ENCODE measurements around the gene RHEBL1.
A peak's percentile ranks its signal among the peaks of the same experiment; 100 is the strongest.

RHEBL1 gene

DNA sequence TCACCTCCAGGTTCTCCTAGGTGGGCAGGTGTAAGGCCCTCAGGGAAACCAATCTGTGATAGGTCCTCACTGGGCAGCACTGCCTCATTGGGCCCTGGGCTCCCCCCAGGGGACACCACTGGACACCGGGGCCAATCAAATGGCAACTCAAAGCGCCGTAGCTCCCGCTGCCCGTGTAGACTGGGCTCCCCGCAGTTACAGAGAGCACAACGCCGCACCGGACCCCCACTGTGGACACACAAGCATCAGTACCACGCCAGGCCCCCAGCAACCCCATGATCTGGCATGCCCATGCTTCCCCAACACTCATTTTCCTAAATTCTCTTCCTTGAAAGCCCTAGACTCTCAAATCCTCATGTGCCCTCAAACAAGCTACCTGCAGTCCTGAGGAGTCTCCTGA lies 15.3 kb downstream of the RHEBL1 start:
- no peak for DNase-seq (ENCODE audit: low read depth)

DNA sequence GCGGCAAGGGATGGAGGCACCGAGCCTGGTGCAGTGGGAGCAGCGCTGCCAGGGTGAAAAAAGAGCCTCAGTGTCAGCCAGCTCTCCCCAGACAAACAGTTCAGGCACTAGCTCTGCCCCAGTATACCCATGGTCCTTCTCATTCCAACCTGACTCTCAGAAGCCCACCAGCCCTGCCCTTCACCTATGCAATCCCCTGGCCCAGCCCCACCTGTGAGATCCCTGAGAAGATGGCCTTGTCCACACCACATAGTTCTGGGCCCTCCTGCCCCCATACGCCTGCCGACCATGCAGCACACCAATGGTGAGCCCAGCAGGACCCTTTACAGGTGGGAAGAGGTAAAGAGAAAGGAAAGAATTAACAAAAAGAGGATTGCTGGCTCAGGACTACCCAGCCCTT lies 15.7 kb downstream of the RHEBL1 start:
- DNase-seq (ENCODE audit: low read depth), result no peak

DNA sequence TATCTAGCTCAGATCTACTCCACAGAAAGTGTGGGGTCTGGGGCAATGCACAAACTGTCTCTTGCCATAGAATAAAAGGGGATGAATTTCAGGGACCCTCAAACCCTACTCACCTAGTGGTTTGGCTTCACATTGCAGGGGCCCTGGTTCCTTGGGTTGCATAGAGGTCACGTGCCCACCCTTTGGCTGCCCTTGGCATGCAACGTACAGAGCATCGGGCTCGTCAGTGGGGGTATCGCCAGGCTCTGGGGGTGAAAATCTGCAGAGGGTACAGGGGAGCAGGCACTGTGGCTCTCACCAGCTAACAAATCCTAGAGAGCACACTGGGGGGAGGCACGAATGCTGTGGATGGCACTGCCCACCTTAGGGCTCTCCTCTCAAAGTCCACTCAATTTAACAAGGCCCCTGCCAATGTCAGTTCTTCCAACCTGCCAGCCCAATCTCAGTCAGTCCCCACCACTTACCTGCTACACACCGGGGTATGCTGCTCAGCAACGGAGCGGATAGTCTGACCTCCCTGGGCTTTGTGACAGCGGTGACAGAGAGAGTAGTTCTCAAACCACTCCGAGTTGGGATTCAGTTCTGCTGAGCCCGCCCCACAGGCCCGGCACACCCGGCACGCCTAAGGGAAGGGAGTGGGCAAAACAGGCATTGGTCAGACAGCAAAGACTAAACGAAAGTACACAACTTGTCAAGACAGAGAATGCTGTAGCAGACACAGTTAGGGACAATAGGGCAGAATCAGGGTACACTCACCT lies 17.1 kb downstream of the RHEBL1 start:
- DNase-seq (ENCODE audit: low read depth), result no peak

DNA sequence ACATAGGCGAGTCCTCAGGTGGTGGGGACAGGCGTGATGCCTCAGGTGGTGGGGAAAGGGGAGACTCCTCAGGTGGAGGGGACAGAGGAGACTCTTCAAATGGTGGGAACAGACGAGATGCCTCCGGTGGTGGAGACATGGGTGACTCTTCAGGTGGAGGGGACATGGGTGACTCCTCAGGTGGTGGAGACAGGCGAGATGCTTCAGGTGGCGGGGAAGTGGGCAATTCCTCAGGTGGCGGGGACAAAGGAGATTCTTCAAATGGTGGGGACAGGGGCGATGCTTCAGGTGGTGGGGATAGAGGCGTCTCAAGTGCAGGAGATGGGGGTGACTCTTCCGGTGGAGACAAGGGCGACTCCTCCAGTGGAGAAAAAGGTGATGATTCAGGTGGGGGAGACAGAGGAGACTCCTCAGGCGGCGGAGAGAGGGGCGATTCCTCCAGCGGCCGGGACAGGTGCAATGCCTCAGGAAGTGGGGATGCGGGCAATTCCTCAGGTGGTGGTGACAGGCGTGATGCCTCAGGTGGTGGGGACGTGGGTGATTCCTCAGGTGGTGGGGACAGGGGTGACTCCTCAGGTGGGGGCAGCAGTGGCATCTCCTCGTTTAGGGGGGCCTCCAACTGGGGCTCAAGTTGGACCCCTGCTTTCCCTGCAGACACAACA lies 17.9 kb downstream of the RHEBL1 start:
- DNase-seq (ENCODE audit: low read depth), result no peak

DNA sequence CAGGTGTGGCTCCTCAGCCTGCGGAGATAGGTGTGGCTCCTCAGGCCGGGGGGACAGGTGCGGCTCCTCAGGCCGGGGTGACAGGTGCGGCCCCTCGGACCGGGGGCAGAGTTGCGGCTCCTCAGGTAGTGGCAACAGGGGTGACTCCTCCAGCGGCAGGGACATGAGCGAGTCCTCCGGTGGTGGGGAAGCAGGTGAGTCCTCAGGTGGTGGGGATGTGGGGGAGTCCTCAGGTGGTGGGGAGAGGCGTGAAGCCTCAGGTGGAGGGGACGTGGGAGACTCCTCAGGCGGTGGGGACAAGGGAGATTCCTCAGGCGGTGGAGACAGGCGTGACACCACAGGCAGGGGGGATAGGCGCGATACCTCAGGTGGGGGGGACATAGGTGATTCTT lies 18.4 kb downstream of the RHEBL1 start:
- DNase-seq (ENCODE audit: low read depth), result no peak

DNA sequence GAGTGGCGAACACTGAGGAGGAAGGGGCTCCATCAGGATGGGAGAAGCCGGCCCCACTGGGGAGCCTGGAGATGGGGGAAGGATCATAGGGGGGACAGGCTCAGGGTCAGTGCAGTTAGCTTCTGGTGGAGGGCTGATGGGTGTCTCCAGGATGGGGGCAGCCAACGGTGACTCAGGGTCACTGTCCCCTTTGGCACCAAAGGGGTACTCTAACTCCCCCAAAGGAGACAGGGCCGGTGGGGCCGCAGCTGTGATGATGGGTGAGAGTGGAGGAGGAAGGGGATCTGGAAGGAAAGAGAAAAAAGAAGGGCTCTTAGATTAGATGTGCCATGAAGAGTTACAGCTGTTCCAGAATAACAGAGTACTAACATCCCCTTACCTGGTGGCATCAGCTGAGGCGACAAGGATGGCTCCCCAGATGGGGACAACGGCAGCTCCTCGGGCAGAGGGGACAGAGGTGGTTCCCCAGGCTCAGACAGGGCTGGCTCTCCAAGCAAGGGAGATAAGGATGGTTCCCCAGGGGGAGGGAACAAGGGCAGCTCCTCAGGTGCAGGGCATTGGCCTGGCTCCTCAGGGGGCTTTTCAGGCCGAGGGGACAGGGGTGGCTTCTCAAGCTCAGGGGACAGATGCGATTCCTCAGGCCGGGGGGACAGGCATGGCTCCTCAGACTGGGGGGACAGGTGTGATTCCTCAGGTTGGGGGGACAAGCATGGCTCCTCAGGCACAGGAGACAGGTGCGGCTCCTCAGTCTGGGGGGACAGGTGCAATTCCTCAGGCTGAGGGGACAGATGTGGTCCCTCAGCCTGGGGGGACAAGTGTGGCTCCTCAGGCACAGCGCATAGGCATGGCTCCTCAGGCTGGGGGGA lies 19.0 kb downstream of the RHEBL1 start:
- DNase-seq (ENCODE audit: low read depth), result no peak

DNA sequence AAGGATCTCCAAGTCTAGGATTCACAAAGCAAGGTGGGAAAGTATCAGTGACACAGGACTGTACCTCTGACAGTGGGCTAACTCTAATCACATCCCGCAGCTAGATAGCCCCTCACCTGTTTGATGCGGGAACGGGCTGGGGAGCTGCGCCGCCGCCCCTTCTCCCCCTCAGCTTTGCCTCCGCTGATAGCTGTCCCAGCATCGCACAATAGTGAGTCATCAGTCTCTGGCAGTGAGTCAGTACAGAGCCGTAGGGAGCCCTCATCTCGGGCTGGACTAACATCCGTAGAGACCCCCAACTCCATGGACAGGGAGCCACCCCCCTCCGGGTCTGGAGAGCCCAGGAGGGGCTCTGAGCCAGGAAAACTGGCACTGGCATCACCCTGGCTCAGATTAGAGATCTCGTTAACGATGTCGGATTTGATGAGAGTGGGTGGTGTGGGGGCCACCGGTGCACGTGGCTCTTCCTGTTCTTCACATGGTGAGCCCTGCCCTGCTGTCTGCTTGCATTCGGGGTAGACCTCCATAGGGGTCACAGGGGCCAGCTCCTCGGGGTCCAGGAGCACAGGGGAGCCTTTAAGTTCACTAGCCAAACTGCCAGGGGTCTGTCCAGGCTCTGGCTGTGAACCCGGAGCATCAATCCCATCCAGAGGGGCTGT lies 20.1 kb downstream of the RHEBL1 start:
- DNase-seq (ENCODE audit: low read depth), result peak; percentile 40

DNA sequence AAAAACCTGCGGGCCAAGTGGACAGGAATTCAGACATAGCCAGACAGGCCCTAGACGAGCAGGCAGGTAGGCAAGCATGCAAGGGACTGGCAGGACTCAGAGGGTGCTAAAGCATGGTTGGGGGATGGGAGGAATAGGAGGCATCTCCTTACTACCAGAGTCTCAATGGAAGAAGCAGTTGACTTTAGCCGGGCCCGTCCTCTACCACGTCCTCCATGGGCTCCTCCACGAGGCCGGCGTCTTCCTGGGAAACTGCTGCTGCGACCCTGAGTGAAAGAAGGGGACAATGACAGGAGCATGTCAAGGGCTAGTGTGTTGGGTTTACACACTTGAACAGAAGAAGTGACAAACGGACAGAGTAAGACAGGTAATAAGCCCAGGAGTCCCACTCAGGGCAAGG lies 20.8 kb downstream of the RHEBL1 start:
- no peak for DNase-seq (ENCODE audit: low read depth)

DNA sequence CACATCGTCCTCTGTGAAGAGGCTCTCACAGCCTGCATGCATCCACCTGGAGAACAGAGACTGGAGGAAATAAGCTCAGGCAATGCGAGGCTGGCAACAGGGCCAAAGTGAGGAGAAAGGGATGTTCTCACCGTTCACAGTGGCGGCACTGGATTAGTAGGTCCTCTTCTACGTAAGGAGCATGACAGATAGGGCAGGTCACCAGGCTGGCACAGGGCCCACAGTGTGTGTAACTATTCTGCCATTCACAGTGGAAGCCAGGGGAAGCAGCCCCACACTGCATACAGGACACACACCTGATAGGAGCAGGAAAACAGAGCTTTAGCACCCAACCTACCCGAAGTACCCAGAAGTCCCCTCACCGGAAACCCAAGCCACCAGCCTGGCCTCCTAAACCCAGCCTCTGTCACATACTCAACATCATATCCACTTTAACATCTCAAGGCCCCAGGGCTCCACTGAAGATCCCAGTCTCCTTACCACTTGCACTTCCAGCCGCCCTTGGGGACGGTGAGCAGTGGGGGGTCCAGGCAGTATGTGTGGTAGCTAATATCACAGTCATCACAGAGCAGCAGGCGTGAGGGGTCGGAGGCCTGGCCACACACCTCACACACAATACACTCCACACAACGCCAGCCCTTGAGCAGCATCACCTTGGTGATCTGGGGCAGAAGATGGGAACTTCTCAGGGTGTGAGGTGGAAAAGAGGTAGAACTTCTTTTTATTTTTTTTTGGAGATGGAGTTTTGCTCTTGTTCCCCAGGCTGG lies 23.5 kb downstream of the RHEBL1 start:
- DNase-seq (ENCODE audit: low read depth), result no peak

DNA sequence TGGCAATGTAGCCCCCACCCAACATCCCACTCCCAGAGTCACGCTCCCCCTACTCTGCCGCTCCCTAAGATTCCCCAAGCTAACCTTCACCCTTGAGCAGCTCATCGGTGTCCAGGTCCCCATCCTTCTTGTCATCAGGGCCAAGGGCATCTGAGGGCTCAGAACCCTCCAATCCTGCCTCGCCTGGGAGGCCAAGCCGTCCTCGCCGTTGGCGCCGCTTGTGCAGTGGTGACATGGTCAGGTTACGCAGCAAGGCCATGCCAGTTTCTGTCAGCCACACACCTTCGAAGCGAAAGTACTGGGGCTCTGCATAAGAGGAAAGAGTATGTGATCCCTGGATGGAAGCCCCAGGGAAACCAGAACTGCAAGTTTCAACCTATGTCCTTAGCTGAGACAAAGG lies 25.1 kb downstream of the RHEBL1 start:
- no peak for DNase-seq (ENCODE audit: low read depth)

DNA sequence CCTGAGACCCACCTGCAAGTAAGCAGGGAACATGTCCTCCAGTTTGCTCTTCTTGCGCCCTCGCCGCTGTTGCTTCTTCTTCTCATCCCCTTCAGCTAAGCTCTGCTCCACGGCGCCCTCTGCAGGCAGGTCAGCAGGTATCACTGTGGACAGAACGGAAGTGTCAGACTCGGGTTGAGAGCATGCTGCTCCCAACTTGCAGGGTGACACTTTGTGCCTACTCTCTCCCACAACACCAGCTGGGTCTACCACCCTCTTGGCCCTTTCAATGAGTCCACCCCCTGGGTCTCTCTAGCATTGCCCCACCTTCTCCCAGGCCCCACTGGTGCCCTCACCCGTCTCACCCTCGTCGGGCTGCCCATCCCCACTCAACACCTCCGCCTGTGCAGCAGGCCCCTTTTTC lies 25.9 kb downstream of the RHEBL1 start:
- no peak for DNase-seq (ENCODE audit: low read depth)

DNA sequence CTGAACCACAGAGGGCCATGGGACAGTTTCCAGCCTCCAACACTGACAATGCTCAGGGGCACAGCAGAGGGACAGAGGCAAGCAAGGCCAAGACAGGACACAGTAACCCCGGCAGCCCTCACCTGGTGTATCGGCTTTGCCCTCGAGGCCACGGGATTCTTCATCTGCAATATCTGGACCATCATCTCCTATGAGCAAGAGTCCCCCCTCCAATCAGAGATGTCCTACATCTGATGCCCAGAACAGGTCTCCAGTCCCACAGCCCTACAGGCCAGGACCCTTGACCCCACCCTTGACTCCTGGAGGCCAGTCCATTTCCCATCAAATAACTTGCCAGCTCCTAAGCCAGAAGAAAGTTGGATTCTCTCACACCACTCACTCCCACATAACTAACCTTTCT lies 26.5 kb downstream of the RHEBL1 start:
- no peak for DNase-seq (ENCODE audit: low read depth)

DNA sequence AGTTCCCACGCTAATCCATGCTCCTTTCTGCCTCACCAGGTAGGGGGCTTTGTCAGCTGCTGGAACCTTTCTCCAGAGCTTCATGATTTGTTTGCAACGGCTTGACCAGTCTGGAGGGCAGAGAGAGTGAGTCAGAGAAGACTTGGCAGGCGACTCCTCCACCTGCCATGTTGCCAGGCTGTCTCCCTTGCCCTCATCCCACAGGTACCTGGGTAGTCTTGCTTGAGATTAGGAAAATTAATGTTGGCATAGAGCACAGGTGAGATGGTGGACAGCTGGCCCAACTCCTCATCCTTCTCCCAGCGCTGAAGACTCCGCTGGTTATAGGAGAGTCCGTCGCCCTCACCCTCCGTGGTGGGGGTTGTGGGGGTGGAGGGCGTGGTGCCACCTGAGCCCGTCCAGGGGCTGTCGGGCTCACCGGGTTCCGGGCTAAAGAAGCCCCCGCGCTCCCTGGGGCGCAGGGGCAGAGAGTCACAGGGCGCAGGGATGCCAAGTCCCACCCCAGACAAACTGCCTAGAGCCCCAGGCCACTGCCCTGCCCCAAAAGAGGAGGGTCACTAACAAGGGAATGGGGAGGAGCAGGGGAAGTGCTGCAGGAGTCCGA lies 27.8 kb downstream of the RHEBL1 start:
- DNase-seq (ENCODE audit: low read depth), result no peak

DNA sequence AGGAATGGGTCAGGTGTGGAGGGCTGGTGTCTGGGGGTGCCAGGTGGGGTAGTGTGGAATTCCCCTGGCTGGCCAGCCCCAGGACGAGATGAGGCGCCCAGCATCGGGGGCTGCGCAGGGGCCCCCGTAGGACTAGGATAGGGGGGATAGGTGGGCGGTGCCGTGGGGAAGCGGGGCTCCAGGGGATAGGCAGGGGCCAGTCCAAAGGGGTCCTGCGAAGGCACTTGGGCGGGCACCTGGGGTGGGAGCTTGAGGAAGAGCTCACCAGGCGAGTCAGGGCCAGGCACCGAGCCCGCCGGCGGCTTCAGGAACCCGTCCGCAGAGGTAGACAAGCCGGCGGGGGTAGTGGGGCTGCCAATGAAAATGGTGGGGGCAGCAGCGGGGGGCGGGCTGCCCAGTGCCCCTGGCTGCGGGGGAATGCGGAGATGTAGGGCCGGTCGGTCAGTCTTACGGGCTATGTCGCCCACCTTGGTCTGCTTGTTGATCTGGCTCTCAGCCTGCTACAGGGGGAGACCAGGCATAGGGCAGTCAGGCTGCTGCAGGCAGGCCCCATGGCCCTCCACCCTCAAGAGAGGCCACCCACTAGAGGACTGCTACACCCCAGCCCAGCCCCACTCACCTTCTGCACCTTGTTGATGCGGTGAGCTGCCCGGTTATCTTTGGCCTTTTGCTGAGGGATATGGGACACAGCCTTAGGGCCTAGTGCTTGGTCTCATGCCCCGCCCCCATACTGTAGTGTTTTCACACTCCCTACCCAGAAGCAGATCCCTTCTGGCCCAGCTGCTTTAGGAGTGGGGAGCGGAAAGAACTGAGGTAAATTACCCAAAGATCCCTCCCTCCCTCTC lies 28.5 kb downstream of the RHEBL1 start:
- DNase-seq (ENCODE audit: low read depth), result no peak

DNA sequence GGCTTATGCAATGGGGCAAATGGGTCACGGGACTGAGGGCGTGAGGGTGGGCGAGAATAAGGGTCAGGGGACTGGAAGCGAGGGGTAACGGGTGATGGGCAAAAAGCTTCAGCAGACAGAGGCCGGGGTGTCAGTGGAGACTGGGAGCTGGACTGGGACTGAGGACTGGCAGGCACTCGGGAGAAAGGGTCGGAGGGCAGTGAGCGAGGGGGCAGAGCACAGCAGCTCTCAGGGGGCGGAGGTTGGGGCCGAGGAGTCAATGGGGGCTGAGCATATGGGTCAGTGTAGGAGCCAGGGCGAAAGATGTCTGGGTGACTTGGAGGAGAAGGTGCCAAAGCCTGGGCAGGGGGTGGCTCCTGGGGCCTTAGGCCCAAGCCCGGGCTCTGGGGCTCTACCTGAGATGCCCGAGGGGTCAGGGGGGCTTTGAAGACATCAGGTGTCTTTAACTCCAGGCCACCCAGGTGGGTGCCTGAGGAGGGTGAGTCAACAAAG lies 29.4 kb downstream of the RHEBL1 start:
- DNase-seq (ENCODE audit: low read depth), result no peak

DNA sequence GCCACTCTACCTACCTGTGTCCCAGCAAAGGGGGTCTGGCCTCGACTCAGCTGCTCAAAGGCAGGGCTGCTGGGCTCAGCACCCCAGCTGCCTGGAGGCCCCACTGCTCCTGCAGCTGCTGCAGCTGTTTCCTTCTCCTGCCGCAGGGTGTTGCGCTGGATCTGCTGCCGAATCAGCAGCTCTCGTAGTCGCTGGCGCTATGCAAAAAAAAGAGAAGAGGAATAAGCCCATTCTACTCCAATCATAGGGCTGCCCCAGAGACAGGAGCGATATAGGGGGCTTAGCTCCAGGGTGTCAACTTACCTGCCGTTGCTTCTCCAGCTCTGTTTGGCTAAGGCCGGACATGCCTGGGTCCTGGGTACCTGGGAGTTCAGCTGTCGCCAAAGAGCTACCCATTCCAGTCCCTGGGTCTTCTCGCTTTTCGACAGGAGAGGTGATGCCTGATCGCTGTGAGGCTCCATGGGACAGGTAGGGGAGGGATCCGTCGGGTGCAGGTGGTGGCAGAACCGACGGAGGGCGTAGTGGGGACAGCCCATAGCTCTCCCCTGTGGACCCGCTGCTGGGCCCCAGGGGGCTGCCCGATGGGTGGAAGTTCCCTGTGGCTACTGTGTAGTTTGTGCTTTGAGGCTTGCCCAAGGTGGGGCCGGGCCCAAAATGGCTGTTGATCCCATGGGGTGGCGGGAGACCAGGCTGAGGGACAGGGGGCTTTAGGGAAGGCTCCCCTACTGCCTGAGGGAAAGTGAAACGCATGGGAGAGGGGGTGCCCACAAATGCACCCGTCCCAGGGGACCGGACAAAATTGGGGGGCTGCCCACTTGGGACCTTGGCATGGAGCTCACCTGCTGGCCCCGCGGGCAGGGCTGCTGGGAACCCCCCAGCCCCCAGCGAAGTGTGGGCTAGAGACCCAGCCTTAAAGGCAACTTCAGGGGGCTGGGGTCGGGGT lies 30.1 kb downstream of the RHEBL1 start:
- DNase-seq (ENCODE audit: low read depth), result no peak

DNA sequence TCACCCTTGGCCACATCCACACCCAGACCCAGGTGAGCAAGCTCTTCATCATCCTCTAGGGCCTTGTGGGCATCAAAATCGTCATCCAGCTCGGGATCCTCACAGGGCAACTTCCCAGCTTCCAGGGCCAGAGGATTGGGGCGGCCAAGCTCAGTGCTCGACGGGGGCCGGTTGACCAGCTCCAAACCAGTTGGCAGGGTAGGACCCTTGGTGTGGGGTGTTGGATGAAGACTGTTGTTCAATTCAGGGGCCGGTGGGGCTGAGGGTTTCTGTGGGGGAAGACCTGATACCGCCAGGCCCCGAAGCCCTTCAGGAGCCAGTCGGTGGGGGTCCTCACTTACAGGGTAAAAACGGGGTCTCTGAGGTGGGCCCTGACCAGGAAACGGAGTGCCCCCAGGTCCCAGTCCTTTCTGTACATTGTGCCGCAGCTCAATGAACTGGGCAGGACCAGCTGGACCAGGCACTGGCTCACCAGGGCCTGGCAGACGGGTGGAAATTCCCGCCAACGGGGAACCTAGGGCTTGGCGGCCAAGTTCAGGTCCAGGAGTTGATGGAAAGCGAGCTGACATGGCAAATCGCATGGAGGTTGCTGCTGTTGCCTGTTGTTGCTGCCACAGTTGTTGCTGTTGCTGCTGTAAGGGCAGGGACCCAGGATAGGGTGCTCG lies 31.4 kb downstream of the RHEBL1 start:
- DNase-seq (ENCODE audit: low read depth), result no peak

DNA sequence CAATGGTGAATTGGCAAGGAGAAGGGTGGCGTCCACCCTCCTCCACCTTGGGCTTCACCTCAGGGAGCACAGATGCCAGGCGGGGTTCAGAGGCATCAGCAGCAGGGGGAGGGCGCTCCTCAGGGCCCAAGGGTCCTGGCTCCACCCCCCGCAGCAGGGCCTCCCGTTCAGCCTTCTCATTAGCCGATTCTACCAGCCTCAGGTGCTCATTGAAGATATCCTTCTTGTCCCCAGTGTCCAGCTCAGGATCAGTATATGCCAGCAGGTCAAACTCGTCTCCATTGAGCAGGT lies 31.9 kb downstream of the RHEBL1 start:
- DNase-seq (ENCODE audit: low read depth), result no peak
